H1 (cell line): Measurements from ENCODE around the gene RNPS1.

Experiments
- CTCF ChIP-seq, 3 experiments: IDR thresholded peaks; 1 replicate in 2 of 3; 2 replicates in 1 of 3; pipeline versions ENCODE4 v1.5.1 to v1.6.1; 2011; ENCODE audit warnings: low read length in 3 of 3, mild to moderate bottlenecking in 3 of 3, inconsistent platforms in 2 of 3, low read depth in 1 of 3, moderate library complexity in 1 of 3; ENCODE audit not compliant: insufficient read depth in 1 of 3; ENCODE audit errors: control extremely low read depth in 1 of 3
- EGR1 ChIP-seq: IDR thresholded peaks from 2 replicates; pipeline ENCODE4 v1.6.1; 2011; ENCODE audit warnings: low read depth, low read length, borderline replicate concordance
- EP300 ChIP-seq, 2 experiments: IDR thresholded peaks; 1 replicate in 1 of 2; 2 replicates in 1 of 2; pipeline ENCODE4 v1.6.1; 2011 to 2012; ENCODE audit warnings: low read depth in 2 of 2, low read length in 2 of 2, mild to moderate bottlenecking in 2 of 2, borderline replicate concordance in 1 of 2, inconsistent platforms in 1 of 2, moderate library complexity in 1 of 2
- POLR2A ChIP-seq, 2 experiments: IDR thresholded peaks; 1 replicate in 1 of 2; 2 replicates in 1 of 2; pipeline ENCODE4 v1.6.1; 2011; ENCODE audit warnings: low read depth in 2 of 2, low read length in 2 of 2, mild to moderate bottlenecking in 2 of 2; ENCODE audit errors: control extremely low read depth in 1 of 2

- TF ChIP-seq EGR1 = no peak
- TF ChIP-seq CTCF (IDR thresholded peaks at IDR 0.05; ENCODE audit: control extremely low read depth in 1 of 3, insufficient read depth in 1 of 3, low read depth in 1 of 3, low read length in 3 of 3) = peak; percentile 64 to 83 (median 82)
- no peak for TF ChIP-seq POLR2A (IDR thresholded peaks at IDR 0.05; ENCODE audit: control extremely low read depth in 1 of 2, low read depth in 2 of 2, low read length in 2 of 2)
- TF ChIP-seq EP300 (IDR thresholded peaks at IDR 0.05; ENCODE audit: borderline replicate concordance in 1 of 2, low read depth in 2 of 2, low read length in 2 of 2) = no peak
Observed at GRCh38 chr16:2296661-2297505, 29.0 kb upstream of the RNPS1 start.
